HUES48 (cell line): ENCODE measurements around the gene ROPN1.
A peak's percentile ranks its signal among the peaks of the same experiment; 100 is the strongest.
"Not testable (repeated sequence)": the region's sequence is repeated elsewhere in the genome, so short reads cannot be mapped to it uniquely, and the experiment has no call there.

Source experiments
- H3K27ac ChIP-seq: one replicate; pipeline ENCODE4 v1.7.0; 2013; ENCODE audit warnings: low read depth, low read length, inconsistent platforms
- H3K27me3 ChIP-seq: 2 replicates; pipeline ENCODE4 v1.6.1; 2013; ENCODE audit warnings: mild to moderate bottlenecking, low read length; ENCODE audit not compliant: control insufficient read depth, insufficient read depth
- H3K36me3 ChIP-seq: 2 replicates; pipeline ENCODE4 v1.6.1; 2013; ENCODE audit warnings: low read length; ENCODE audit not compliant: control insufficient read depth, insufficient read depth
- H3K4me1 ChIP-seq: 2 replicates; pipeline ENCODE4 v1.6.1; 2013; ENCODE audit warnings: mild to moderate bottlenecking, low read length; ENCODE audit not compliant: control insufficient read depth, insufficient read depth
- H3K4me3 ChIP-seq: 2 replicates; pipeline ENCODE4 v1.5.1; 2013; ENCODE audit warnings: mild to moderate bottlenecking, low read depth, low read length
- H3K9ac ChIP-seq: 2 replicates; pipeline ENCODE4 v1.6.1; 2013; ENCODE audit warnings: mild to moderate bottlenecking, low read depth, low read length, moderate library complexity
- H3K9me3 ChIP-seq: 2 replicates; pipeline ENCODE4 v1.6.1; 2013; ENCODE audit warnings: low read length; ENCODE audit not compliant: control insufficient read depth, insufficient read depth

The ROPN1 gene

DNA sequence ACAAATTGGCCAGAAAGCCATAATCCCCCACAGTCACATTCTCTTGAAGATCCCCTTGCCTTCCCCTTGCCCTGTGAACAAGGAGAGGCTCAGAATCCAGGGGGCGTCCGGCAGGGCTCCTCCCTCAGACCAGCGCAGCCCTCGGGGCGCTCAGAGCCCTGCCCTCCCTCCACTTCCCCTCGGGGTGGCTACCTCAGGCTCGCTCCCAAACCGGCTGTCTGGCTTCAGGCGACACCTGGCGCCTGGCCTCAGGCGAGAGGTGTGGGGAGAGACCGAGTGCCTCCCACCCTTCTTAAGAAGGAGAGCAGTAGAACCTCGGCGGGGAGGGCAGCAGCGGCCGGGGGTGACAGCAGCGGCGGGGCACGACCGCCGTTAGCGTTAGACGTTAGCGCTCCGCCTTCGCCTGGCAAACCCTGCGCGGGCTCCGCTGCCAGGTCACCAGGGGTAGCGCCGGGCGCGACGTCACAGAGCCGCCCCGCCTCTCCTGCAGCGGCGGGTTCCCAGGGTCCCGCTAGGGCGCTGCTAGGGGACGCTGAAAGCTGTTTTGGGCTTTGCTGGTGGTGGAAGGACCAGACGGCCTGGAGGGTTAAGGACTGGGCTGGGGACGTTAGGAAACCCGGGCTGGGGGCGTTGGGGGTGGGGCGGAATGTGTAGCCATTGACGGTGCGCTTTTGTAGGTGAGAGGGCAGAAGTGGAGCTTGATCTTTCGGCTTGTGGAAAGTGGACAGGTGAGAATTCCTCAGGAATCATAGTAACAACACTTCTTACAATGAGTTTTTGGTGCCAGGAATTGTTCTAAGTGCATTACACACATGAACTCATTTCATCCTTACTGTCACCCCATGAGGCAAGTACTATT is at the start of gene ROPN1:
TSS of gene ROPN1 (minus strand) at position 395 of the 859 bp plus-strand sequence. CDS start 11,643 bp downstream, outside the sequence.
- H3K4me3 ChIP-seq, H3K27ac ChIP-seq: not testable (repeated sequence)

GRCh38 chr3:124041553-124041952 is 49.6 kb upstream of the ROPN1 start:
- H3K36me3 ChIP-seq: no peaks in the 10 kb centered on the region
- peaks cover 11% of the 10 kb centered on the region for H3K27me3 ChIP-seq
- no peak overlapping the region for H3K4me3 ChIP-seq
- no peak overlapping the region for H3K9ac ChIP-seq
- no peaks in the 10 kb centered on the region for H3K9me3 ChIP-seq
- H3K27ac ChIP-seq: no peak overlapping the region
- no peaks in the 10 kb centered on the region for H3K4me1 ChIP-seq

More for the DNA sequence above, at the start of gene ROPN1:
- H3K9me3 ChIP-seq, H3K36me3 ChIP-seq, H3K4me1 ChIP-seq, H3K9ac ChIP-seq: not testable (repeated sequence)
- H3K27me3 ChIP-seq: peaks cover 65% of the 10 kb centered on the region

DNA sequence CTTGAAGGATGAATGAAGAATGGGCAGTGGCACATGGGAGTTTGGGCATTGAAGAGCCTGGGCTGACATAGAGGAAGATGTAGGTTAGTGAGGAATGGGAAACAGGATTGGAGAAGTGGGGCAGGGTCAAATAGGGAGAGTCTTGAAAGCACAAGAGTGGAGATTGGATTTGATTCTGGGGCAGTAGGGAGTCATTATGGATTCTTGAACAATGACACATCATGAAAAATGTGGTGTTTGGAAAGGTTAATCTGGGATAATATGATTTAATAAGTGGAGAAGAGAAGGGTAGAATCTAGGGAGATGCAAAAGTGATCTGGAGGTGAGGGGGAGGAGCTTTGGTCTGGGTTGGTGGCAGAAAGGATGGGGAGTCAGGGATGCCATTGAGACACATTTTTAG is 45.4 kb upstream of the ROPN1 start:
- no peaks in the 10 kb centered on the region for H3K36me3 ChIP-seq

GRCh38 chr3:124036214-124036613 is 44.3 kb upstream of the ROPN1 start:
- H3K27me3 ChIP-seq: peaks cover 54% of the 10 kb centered on the region
- H3K9ac ChIP-seq, H3K36me3 ChIP-seq: not testable (repeated sequence)

More for the DNA sequence above, 45.4 kb upstream of the ROPN1 start:
- Histone ChIP-seq H3K4me3 (no peak overlapping the region), H3K9ac (no peak overlapping the region), H3K9me3 (no peaks in the 10 kb centered on the region), H3K27me3 (peaks cover 43% of the 10 kb centered on the region), H3K4me1 (peaks cover 2% of the 10 kb centered on the region), H3K27ac (no peak overlapping the region)

GRCh38 chr3:124035463-124036121 is 43.7 kb upstream of the ROPN1 start:
- Histone ChIP-seq H3K4me3 (no peak overlapping the region), H3K9me3 (no peaks in the 10 kb centered on the region), H3K27me3 (peaks cover 60% of the 10 kb centered on the region), H3K4me1 (peaks cover 8% of the 10 kb centered on the region), H3K36me3 (no peaks in the 10 kb centered on the region), H3K9ac (no peak overlapping the region), H3K27ac (no peak overlapping the region)

More at GRCh38 chr3:124036214-124036613, 44.3 kb upstream of the ROPN1 start:
- H3K9me3 ChIP-seq, H3K4me3 ChIP-seq, H3K27ac ChIP-seq, H3K4me1 ChIP-seq: not testable (repeated sequence)

GRCh38 chr3:124034844-124035152 is 42.9 kb upstream of the ROPN1 start:
- peaks cover 8% of the 10 kb centered on the region for H3K4me1 ChIP-seq
- peak overlapping the region; percentile 74; the same call in 1 of the 2 replicates for H3K4me3 ChIP-seq
- no peaks in the 10 kb centered on the region for H3K36me3 ChIP-seq
- H3K27ac ChIP-seq: no peak overlapping the region
- no peak overlapping the region for H3K9ac ChIP-seq
- no peaks in the 10 kb centered on the region for H3K9me3 ChIP-seq
- H3K27me3 ChIP-seq: peaks cover 63% of the 10 kb centered on the region

- no peaks in the 10 kb centered on the region for H3K9me3 ChIP-seq
- H3K36me3 ChIP-seq: no peaks in the 10 kb centered on the region
- H3K27ac ChIP-seq: no peak overlapping the region
- peak overlapping the region; percentile 74 for H3K4me3 ChIP-seq
- peaks cover 63% of the 10 kb centered on the region for H3K27me3 ChIP-seq
- H3K4me1 ChIP-seq: peaks cover 8% of the 10 kb centered on the region
- no peak overlapping the region for H3K9ac ChIP-seq
Observed at GRCh38 chr3:124034016-124034843, 42.3 kb upstream of the ROPN1 start.

- peaks cover 8% of the 10 kb centered on the region for H3K4me1 ChIP-seq
- H3K36me3 ChIP-seq: no peaks in the 10 kb centered on the region
- H3K27me3 ChIP-seq: peaks cover 63% of the 10 kb centered on the region
- H3K9ac ChIP-seq: peak within 1 kb of the TSS; percentile 55; the same call in 1 of the 2 replicates
- peak within 1 kb of the TSS; percentile 93 for H3K4me3 ChIP-seq
- H3K9me3 ChIP-seq: no peaks in the 10 kb centered on the region
- H3K27ac ChIP-seq: peak within 1 kb of the TSS; percentile 76
Observed at GRCh38 chr3:124033360-124034015, 41.6 kb upstream of the ROPN1 start, which contains the start of gene KALRN. KALRN (plus strand) TSS chr3:124033369.

DNA sequence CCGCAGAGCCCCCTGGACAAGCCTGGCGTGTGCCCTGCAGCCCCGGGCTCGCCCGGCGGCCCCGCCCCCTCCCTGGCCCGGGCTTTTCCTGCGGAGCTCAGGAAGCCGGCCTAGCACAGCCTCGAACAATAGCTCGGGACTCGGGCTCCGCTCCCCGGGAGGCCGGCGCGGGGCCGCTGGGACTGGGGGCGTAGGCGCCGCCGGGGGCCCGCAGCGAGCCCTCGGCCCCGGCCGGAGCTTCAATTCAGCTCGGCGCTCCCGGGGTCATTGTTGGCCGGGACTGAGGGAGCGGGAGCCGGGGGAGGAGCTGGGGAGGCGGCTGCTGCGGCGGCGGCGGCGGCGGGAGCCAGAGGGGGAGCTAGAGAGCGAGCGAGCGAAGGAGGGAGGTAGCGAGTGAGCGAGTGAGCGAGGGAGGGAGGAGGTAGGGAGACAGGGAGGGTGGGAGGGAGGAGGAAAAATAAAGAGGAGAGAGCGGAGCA is 41.0 kb upstream of the ROPN1 start:
- no peaks in the 10 kb centered on the region for H3K9me3 ChIP-seq
- no peaks in the 10 kb centered on the region for H3K36me3 ChIP-seq
- peak overlapping the region; percentile 76 for H3K27ac ChIP-seq
- H3K4me1 ChIP-seq: peaks cover 8% of the 10 kb centered on the region
- H3K27me3 ChIP-seq: peaks cover 68% of the 10 kb centered on the region
- peak overlapping the region; percentile 55; the same call in 1 of the 2 replicates for H3K9ac ChIP-seq
- peak overlapping the region; percentile 93 for H3K4me3 ChIP-seq

GRCh38 chr3:124032311-124032880 is 40.5 kb upstream of the ROPN1 start:
- Histone ChIP-seq H3K27ac (peak overlapping the region; percentile 76), H3K36me3 (no peaks in the 10 kb centered on the region), H3K4me1 (peaks cover 8% of the 10 kb centered on the region), H3K4me3 (peak overlapping the region; percentile 93), H3K27me3 (peaks cover 66% of the 10 kb centered on the region), H3K9ac (no peak overlapping the region), H3K9me3 (no peaks in the 10 kb centered on the region)
